ENCODE measurements around the gene OMP.

The OMP gene

GRCh38 chr11:77108436-77108835 lies 5.8 kb downstream of the OMP start:
- no peak for DNase-seq

GRCh38 chr11:77109236-77110019 lies 6.8 kb downstream of the OMP start:
- no peak for DNase-seq

- no peak for DNase-seq
Observed at GRCh38 chr11:77110836-77111235, 8.2 kb downstream of the OMP start.

- DNase-seq: no peak
Observed at GRCh38 chr11:77111277-77111676, 8.6 kb downstream of the OMP start.

GRCh38 chr11:77111946-77112345 lies 9.3 kb downstream of the OMP start:
- no peak for DNase-seq

- no peak for DNase-seq
Observed at GRCh38 chr11:77112641-77113381, 10.2 kb downstream of the OMP start.

GRCh38 chr11:77113382-77114088 lies 10.9 kb downstream of the OMP start:
- DNase-seq: peak; percentile 21

GRCh38 chr11:77114089-77114463 lies 11.4 kb downstream of the OMP start:
- DNase-seq: no peak

GRCh38 chr11:77115181-77115611 lies 12.6 kb downstream of the OMP start:
- no peak for DNase-seq

- DNase-seq: no peak
Observed at GRCh38 chr11:77115956-77116355, 13.3 kb downstream of the OMP start.

GRCh38 chr11:77117492-77117891 lies 14.9 kb downstream of the OMP start:
- DNase-seq: peak; percentile 88

GRCh38 chr11:77118086-77118485 lies 15.4 kb downstream of the OMP start:
- DNase-seq: no peak

- DNase-seq: no peak
Observed at GRCh38 chr11:77118971-77119370, 16.3 kb downstream of the OMP start.

- no peak for DNase-seq
Observed at GRCh38 chr11:77119531-77119936, 16.9 kb downstream of the OMP start.

- no peak for DNase-seq
Observed at GRCh38 chr11:77120571-77120970, 17.9 kb downstream of the OMP start.

GRCh38 chr11:77121096-77121640 lies 18.5 kb downstream of the OMP start:
- no peak for DNase-seq

GRCh38 chr11:77121876-77122575 lies 19.4 kb downstream of the OMP start:
- DNase-seq: no peak

- no peak for DNase-seq
Observed at GRCh38 chr11:77122576-77123212, 20.1 kb downstream of the OMP start.

GRCh38 chr11:77123591-77123990 lies 21.0 kb downstream of the OMP start:
- no peak for DNase-seq

- DNase-seq: no peak
Observed at GRCh38 chr11:77124041-77124440, 21.4 kb downstream of the OMP start.

GRCh38 chr11:77124488-77124887 lies 21.8 kb downstream of the OMP start:
- no peak for DNase-seq

GRCh38 chr11:77125191-77125590 lies 22.6 kb downstream of the OMP start:
- no peak for DNase-seq

Data from NCI-H2227 treated with DMSO at 0.1 percent for 48 hours (cell line).